Activated CD8-positive, alpha-beta memory T cell treated with anti-CD3 and anti-CD28 coated beads for 36 hours (primary cell): Measurements from ENCODE around the gene ZNF827. TPM values are rescaled to one million over a fixed set of nuclear protein-coding genes. Genes with fewer than 3 reads are reported as not detected.

Source experiments
- CTCF ChIA-PET: fragments of 350-600 bp; sonication (Branson Sonifier 250); formaldehyde crosslinking; loops from one replicate; lab custom pipeline; 2021; ENCODE audit warnings: antibody characterized with exemption; lab: Charles Lee
- POLR2A ChIA-PET: fragments of 350-600 bp; sonication (Branson Sonifier 250); formaldehyde crosslinking; loops from one replicate; lab custom pipeline; 2021; ENCODE audit warnings: antibody characterized with exemption; lab: Charles Lee
- total RNA-seq, 2 experiments: library from RNA; stranded (reverse); gene quantifications; one replicate each; pipeline ENCODE4 v1.2.3, GENCODE V29; 2021

Gene ZNF827
- total RNA-seq, 2 experiments from 2014 or later = 29.8 to 30.3 TPM

- ChIA-PET POLR2A (no interaction called here), CTCF (no interaction called here)
These were observed 38.6 kb downstream of the ZNF827 start for GRCh38 chr4:145899886-145900460.

- POLR2A ChIA-PET = no interaction called here
- CTCF ChIA-PET = no interaction called here
These were observed 39.6 kb downstream of the ZNF827 start for GRCh38 chr4:145898926-145899531.

DNA sequence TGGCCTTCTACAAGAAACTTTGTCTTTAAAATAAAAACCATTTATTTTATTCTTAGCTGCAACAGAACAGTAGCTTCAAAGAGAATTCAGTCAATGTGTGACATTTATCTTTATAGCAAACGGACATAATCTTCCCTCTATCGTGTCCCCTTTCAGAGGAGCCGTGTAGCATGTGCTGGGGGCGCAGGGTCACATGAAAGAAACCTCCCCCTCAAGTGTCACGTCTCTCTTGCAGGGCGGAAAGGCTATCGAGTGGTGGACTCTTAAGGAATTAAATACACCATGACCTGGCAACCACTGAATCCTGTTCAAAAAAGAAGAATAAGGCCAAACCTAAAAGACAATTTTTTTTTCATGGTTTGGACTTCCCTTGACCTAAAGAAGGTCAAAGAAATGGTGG, 40.2 kb downstream of the ZNF827 start:
- ChIA-PET POLR2A (no interaction called here), CTCF (no interaction called here)

DNA sequence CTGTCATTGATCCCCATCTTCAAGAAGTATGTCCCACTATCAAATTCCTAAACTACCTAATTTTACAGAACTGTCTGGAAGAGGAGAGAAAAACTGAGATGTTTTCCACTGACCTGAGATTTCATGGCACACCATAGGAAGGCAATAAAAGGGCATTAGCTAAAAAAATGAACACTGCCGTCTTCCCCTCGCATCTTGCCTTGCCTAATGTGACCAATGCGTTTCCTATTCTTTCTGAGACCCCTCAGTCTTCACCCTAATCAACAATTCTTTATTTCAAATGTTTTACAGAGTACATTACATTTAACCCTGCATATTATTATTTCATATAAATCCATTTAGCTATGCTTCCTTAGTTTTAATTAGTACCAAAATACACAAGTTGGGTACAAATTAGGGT, 43.6 kb downstream of the ZNF827 start:
- CTCF ChIA-PET = interaction anchor here (1.0 kb wide), 1 partner anchor 11 kb away, joined by 3 read pairs; no protein-coding TSS in a partner anchor
- POLR2A ChIA-PET = no interaction called here

DNA sequence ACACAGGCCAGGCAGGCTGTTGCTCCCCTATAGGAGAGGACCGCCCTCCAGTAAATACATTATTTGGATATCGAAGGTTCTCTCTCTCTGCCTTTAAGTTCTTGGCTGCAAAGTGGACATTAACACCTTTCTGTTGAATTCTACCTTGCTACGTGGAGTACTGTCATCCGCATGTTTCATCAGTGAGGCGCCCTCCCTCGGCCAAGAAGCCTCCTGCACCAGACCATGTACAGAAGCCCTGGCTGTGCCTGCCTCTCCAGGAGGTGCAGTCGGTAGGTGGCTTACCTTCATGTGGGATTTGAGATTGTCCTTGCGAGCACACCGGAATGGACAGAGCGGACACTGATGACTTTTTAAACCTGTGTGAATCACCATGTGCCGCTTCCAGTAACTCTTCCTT, 46.7 kb downstream of the ZNF827 start:
- ChIA-PET CTCF (no interaction called here), POLR2A (no interaction called here)

GRCh38 chr4:145890689-145891088, 47.9 kb downstream of the ZNF827 start:
- ChIA-PET CTCF (interaction anchor here (1.4 kb wide), 1 partner anchor 20 kb away, joined by 3 read pairs; no protein-coding TSS in a partner anchor), POLR2A (no interaction called here)

DNA sequence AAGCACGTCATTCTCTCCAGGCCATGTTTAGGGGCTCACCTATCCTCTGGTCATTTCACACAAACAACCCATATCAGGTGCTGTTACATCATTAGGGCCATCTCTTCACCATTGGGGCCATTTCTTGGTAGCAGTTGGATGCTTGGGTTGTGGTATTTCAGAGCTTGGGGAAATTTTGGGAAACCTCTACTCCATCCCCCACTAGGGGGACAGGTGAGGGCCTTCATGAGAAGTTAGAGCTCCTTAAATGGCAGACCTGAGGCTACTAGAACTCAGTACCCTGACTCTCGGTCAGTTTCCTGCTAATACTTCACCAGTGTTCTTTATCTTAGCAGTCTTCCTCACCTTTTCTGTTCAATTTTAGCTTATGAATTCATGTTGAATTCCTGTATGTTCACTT, 50.2 kb downstream of the ZNF827 start:
- POLR2A ChIA-PET = no interaction called here

DNA sequence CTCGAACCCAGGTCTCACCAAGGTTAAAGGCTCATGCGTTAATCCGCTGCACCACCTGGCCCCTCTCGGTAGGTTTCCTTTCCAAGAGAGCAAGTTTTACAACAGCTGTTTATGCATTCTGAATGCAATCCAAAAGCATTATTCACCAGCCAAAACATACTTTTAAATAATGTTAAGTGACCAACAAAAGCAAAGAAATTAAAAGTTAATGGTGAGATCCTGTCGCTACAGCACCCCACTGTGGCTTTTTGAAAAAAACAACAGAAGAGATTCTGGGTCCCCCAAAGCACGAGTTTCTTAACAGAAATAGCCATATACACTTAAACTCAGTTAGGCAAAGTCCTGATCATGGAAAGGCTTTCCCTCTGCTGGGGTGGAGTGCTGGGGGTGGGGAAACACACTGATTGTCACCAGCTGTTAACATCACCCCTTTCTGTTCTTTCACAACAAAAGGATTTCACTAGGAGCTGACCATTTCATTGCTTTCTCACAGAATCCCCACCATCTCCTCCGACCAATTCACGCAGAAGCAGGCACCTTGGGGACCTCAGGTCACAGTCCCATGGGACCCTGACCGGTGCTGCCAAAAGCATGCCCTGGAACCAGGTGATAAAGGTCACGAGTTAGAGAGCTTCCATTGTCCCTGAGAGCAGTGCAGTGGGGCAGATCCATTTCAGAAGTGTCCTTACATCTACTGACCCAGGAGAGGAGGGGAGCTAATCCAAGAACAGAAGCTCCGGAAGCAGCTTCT, 51.2 kb downstream of the ZNF827 start:
- CTCF ChIA-PET = no interaction called here
- POLR2A ChIA-PET = interaction anchor here (0.5 kb wide), 1 partner anchor 80 kb away, joined by 3 read pairs; no protein-coding TSS in a partner anchor

More for the DNA sequence above, 50.2 kb downstream of the ZNF827 start:
- CTCF ChIA-PET = interaction anchor here (0.6 to 0.9 kb wide), 2 partner anchors 8 to 236 kb away, joined by 3 to 4 read pairs; no protein-coding TSS in a partner anchor

GRCh38 chr4:145886871-145887240, 51.8 kb downstream of the ZNF827 start:
- CTCF ChIA-PET = no interaction called here

DNA sequence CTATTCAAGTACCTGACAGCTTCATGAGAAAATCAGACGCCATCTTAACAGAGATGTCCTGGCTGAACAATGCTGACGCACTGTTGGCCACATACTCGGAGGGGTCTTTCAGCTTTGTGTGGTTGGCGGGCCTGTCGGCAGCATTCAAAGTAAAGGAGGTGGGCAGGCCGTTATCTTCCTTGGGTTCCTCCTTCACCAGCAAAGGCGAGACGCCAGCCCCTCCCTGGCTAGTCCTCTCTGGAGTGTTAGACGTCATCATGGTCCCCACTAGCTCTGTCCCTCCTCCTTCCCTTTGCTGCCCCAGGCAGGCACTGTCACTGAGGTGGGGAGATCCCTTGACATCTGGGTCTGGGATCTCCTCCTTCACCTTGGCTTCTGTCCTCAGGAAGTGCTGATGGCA, 53.0 kb downstream of the ZNF827 start:
- ChIA-PET POLR2A (no interaction called here), CTCF (interaction anchor here (0.7 kb wide), 1 partner anchor 1791 kb away, joined by 3 read pairs; no protein-coding TSS in a partner anchor)

More at GRCh38 chr4:145886871-145887240, 51.8 kb downstream of the ZNF827 start:
- POLR2A ChIA-PET = no interaction called here

DNA sequence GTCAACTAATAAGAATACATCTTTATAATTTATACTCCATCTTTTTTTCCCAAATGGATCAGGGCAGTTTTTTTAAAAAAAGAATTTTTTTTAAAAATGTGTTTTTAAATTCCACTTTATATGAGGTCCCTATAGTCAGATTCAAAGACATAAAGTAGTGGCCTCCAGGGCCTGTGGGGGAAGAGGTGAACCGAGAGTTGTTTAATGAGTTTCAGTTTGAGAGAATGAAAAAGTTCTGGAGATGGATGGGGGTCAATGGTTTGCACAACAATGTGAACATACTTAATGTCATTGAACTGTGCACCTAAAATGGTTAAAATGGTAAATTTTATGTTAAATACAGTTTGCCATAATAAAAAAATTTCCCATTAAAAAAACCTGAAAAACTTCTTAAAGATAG, 53.8 kb downstream of the ZNF827 start:
- CTCF ChIA-PET = interaction anchor here (0.7 kb wide), 1 partner anchor 1792 kb away, joined by 3 read pairs; no protein-coding TSS in a partner anchor
- POLR2A ChIA-PET = no interaction called here

- CTCF ChIA-PET = no interaction called here
- POLR2A ChIA-PET = no interaction called here
These were observed 55.4 kb downstream of the ZNF827 start for GRCh38 chr4:145883101-145883694.

DNA sequence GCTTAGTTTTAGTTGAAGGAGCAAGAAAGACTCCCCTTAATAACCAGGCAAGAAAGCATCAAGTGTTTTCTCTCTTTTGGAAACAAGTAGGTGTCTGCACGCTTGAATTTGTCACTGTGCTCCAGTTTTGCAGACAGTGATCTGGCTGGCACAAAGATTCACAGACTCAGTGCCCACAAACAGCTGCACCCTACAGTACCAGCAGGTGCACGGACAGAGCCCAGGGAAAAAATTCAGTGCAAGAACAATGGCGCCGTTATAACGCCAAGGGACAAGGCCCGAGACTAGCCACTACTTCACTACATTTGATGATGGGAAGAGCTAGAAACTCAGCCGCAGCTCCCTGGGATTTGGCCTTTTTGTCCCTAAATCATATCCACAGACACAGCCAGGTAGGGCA, 56.0 kb downstream of the ZNF827 start:
- POLR2A ChIA-PET = no interaction called here
- CTCF ChIA-PET = interaction anchor here (0.7 to 0.8 kb wide), 2 partner anchors 18 to 322 kb away, joined by 3 read pairs; no protein-coding TSS in a partner anchor

DNA sequence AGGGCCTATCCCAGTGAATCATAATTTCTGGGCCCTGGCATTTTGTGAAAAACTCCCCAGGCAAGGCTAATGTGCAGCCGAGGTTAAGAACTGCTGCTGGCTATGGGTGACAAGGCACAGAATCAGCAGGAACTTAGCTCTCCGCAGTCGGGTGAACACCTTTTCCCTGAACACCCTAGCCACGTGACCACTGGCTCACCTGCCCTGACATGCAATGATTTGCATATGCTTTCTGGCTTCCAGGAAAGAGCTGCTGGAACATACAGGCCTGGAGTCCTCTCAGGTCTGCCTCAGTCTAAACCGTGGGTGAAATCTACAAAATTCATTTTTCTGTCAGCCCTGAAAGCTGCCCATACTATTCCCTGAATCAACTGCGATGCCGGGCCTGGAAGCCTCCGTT, 56.6 kb downstream of the ZNF827 start:
- ChIA-PET POLR2A (no interaction called here), CTCF (interaction anchor here (0.7 to 0.8 kb wide), 2 partner anchors 18 to 321 kb away, joined by 3 read pairs; no protein-coding TSS in a partner anchor)

DNA sequence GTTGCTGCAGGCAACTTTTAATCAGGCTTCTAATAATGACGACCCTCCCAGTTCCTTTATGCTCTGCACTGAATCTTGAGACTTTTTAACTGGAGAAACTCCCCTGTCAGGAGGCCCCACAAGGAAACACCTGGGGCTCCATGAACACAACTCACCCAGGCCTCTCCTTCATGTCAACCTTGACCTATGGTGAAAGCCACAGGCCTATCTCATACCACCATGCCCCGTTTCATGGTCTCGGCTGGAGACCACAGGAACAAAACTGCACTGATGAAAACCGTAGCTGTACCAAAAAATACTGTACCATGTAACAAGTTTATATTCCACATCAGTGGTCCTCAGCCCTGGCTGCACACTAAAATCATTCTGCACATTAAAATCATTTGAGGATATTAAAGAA, 57.0 kb downstream of the ZNF827 start:
- CTCF ChIA-PET = interaction anchor here (0.8 kb wide), 1 partner anchor 17 kb away, joined by 3 read pairs; no protein-coding TSS in a partner anchor

DNA sequence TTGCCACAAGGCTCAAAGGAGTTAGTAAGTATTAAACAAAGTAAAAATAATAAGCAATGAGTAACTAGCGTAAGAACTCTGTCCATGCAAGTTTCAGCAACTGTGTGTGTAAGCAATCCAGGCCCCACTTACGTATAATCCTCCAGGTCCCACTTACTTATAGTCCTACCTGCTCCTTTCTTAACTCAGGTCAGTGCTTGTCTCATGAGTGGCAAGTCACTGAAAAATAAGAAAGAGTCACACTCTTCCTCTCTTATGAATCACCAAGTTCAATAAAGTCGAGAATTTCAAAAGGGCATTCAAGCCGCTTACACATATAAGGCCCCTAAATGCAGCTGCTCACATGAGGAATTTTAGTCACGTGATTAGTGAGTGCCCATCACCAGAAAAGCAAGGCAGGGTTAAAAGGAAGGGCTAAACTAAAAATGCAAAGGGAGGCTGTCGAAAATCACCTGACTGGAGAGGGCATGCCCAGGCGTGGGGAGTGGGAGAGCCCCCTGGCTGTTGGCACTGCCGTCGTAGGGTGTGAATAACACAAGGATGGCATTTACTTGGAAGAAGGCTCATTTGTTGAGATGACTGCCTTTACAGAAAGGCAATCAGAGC, 58.2 kb downstream of the ZNF827 start:
- POLR2A ChIA-PET = no interaction called here
- CTCF ChIA-PET = no interaction called here

More for the DNA sequence above, 57.0 kb downstream of the ZNF827 start:
- POLR2A ChIA-PET = no interaction called here

GRCh38 chr4:145879598-145879997, 59.0 kb downstream of the ZNF827 start:
- CTCF ChIA-PET = no interaction called here
- POLR2A ChIA-PET = no interaction called here

DNA sequence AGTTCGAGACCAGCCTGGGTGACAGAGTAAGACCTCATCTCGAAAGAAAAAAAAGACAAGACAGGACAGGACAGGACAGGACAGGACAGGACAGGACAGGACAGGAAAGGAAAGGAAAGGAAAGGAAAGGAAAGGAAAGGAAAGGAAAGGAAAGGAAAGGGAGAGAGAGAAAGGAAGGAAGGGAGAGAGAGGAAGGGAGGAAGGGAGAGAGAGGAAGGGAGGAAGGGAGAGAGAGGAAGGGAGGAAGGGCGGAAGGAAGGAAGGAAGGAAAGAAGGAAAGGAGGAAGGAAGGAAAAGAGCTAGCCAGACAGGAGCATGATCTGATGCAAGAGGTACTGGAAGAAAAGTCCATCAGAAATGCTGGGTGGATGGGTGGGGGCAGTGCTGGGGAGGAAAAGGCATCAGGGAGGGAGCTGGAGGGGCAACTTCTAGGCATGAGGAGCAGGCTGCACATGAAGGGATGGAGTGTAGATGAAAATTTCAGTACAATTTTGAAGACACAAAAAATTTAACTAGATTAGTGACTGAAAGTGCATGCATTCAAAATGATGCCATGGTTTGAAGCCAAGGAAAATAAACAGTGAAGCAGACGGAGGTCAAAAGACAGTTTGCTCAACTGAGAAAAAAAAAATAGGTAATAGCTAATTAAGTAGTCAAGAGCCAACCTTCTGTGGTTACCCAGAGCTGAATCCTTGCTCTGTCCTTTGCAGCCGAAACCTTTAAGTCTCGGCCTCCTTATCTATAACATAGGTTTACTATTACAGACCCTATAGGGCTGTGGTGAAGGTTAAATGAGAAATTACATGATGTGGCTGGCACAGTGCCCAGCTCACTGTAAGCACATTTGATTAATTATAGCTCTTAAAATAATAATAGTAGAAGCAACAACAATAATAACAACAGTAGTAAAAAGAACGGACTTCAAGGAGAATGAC, 59.9 kb downstream of the ZNF827 start:
- CTCF ChIA-PET = no interaction called here
- POLR2A ChIA-PET = no interaction called here
